ENCODE measurements around the gene MEIOB. TPM values are rescaled to one million over a fixed set of nuclear protein-coding genes. Genes with fewer than 3 reads are reported as not detected.

Gene MEIOB
- polyA plus RNA-seq, 1 donor (not counting 4 experiments of a cell fraction or from before 2014, with no cell fraction given), result not detected

- H3K9me3 ChIP-seq (ENCODE audit: control insufficient read depth, low read depth, low read length), result no peaks in the 10 kb centered on the region
- FAIRE-seq (no peak), DNase-seq (ENCODE audit: low read depth, low spot score) (no peak)
- TF ChIP-seq CTCF (optimal IDR thresholded peaks at IDR 0.05 in 1 of 3, IDR thresholded peaks at IDR 0.05 in 1 of 3, conservative IDR thresholded peaks at IDR 0.05 in 1 of 3; ENCODE audit: extremely low read depth in 1 of 3, insufficient read depth in 2 of 3, low read length in 3 of 3), result no peak
- TF ChIP-seq EZH2 (IDR thresholded peaks at IDR 0.05; ENCODE audit: low read length), result peak; percentile 63
- peaks cover 39% of the 10 kb centered on the region for H3K27me3 ChIP-seq (ENCODE audit: control insufficient read depth, extremely low read depth, insufficient read depth, low read length)
- no peaks in the 10 kb centered on the region for H3K36me3 ChIP-seq (ENCODE audit: control insufficient read depth in 2 of 2, extremely low read depth in 1 of 2, insufficient read depth in 2 of 2, low read length in 2 of 2)
- H2AFZ ChIP-seq (ENCODE audit: control insufficient read depth, low read length), result no peak overlapping the region
- dilution Hi-C loops (cut with MboI; ENCODE audit: extremely low pct_ligation_motif_present, low sequenced_read_pairs), result no loop called here
- H3K9me1 ChIP-seq (ENCODE audit: control insufficient read depth, extremely low read depth, insufficient read depth, low read length), result no peaks in the 10 kb centered on the region
- no peak overlapping the region for H3K4me3 ChIP-seq (ENCODE audit: control insufficient read depth in 2 of 3, extremely low read depth in 1 of 3, insufficient read depth in 2 of 3, low read depth in 1 of 3, low read length in 3 of 3)
- no peak overlapping the region for H3K27ac ChIP-seq (ENCODE audit: control insufficient read depth, insufficient read depth, low read length)
- peaks cover 4% of the 10 kb centered on the region for H3K4me1 ChIP-seq (ENCODE audit: control insufficient read depth, extremely low read depth, insufficient read depth, low read length)
- H3K9ac ChIP-seq (ENCODE audit: control insufficient read depth, extremely low read depth, insufficient read depth, low read length), result no peak overlapping the region
- H4K20me1 ChIP-seq (ENCODE audit: control insufficient read depth, extremely low read depth, insufficient read depth, low read length), result no peaks in the 10 kb centered on the region
- H3K79me2 ChIP-seq (ENCODE audit: control insufficient read depth, insufficient read depth, low read length), result no peaks in the 10 kb centered on the region
- no peak overlapping the region for H3K4me2 ChIP-seq (ENCODE audit: control insufficient read depth, extremely low read depth, insufficient read depth, low read depth, low read length)
Observed at GRCh38 chr16:1906055-1906845, 34.3 kb upstream of the MEIOB start.

GRCh38 chr16:1903845-1904840, 32.2 kb upstream of the MEIOB start:
- TF ChIP-seq CTCF (optimal IDR thresholded peaks at IDR 0.05 in 1 of 3, IDR thresholded peaks at IDR 0.05 in 1 of 3, conservative IDR thresholded peaks at IDR 0.05 in 1 of 3; ENCODE audit: extremely low read depth in 1 of 3, insufficient read depth in 2 of 3, low read length in 3 of 3) (no peak), EZH2 (IDR thresholded peaks at IDR 0.05; ENCODE audit: low read length) (no peak)
- Histone ChIP-seq H3K36me3 (ENCODE audit: control insufficient read depth in 2 of 2, extremely low read depth in 1 of 2, insufficient read depth in 2 of 2, low read length in 2 of 2) (no peaks in the 10 kb centered on the region), H2AFZ (ENCODE audit: control insufficient read depth, low read length) (no peak overlapping the region), H3K4me3 (ENCODE audit: control insufficient read depth in 2 of 3, extremely low read depth in 1 of 3, insufficient read depth in 2 of 3, low read depth in 1 of 3, low read length in 3 of 3) (no peak overlapping the region), H3K4me1 (ENCODE audit: control insufficient read depth, extremely low read depth, insufficient read depth, low read length) (peaks cover 4% of the 10 kb centered on the region), H3K9ac (ENCODE audit: control insufficient read depth, extremely low read depth, insufficient read depth, low read length) (no peak overlapping the region), H3K9me3 (ENCODE audit: control insufficient read depth, low read depth, low read length) (no peaks in the 10 kb centered on the region), H3K27ac (ENCODE audit: control insufficient read depth, insufficient read depth, low read length) (no peak overlapping the region), H3K9me1 (ENCODE audit: control insufficient read depth, extremely low read depth, insufficient read depth, low read length) (no peaks in the 10 kb centered on the region), H3K79me2 (ENCODE audit: control insufficient read depth, insufficient read depth, low read length) (no peaks in the 10 kb centered on the region), H3K4me2 (ENCODE audit: control insufficient read depth, extremely low read depth, insufficient read depth, low read depth, low read length) (no peak overlapping the region), H4K20me1 (ENCODE audit: control insufficient read depth, extremely low read depth, insufficient read depth, low read length) (no peaks in the 10 kb centered on the region), H3K27me3 (ENCODE audit: control insufficient read depth, extremely low read depth, insufficient read depth, low read length) (peaks cover 46% of the 10 kb centered on the region)
- FAIRE-seq, result no peak
- dilution Hi-C loops (cut with MboI; ENCODE audit: extremely low pct_ligation_motif_present, low sequenced_read_pairs), result no loop called here
- DNase-seq (ENCODE audit: low read depth, low spot score), result no peak

Data from keratinocyte (primary cell).